Neural cell (in vitro differentiated cells): ENCODE data around the gene CREBL2.

ENCODE experiments used
- EP300 ChIP-seq: fragments of 450-650 bp; conservative IDR thresholded peaks from 2 replicates; pipeline ENCODE4 v1.6.1; 2014; ENCODE audit warnings: antibody characterized with exemption, mild to moderate bottlenecking, moderate library complexity; ENCODE audit not compliant: poor library complexity, severe bottlenecking
- EZH2 ChIP-seq: fragments of 200-600, 300-800 bp; shearing (Covaris generic), sonication (generic); IDR thresholded peaks from 2 replicates; pipeline ENCODE4 v1.6.1; 2014; ENCODE audit warnings: antibody characterized with exemption, low read length, borderline replicate concordance, mild to moderate bottlenecking; ENCODE audit not compliant: insufficient read depth, poor library complexity, severe bottlenecking
- MXI1 ChIP-seq: fragments of 450-650 bp; conservative IDR thresholded peaks from 2 replicates; pipeline ENCODE4 v1.6.1; 2014; ENCODE audit warnings: antibody characterized with exemption, mild to moderate bottlenecking; ENCODE audit not compliant: poor library complexity, severe bottlenecking
- POLR2AphosphoS5 ChIP-seq: IDR thresholded peaks from 2 replicates; pipeline ENCODE4 v1.6.1; 2012
- TF ChIP-seq, protein P1 (sequence below): fragments of 450-650 bp; IDR thresholded peaks from 2 replicates; pipeline ENCODE4 v1.5.1; 2014; ENCODE audit warnings: antibody characterized with exemption, mild to moderate bottlenecking, moderate library complexity; ENCODE audit not compliant: poor library complexity, severe bottlenecking

DNA sequence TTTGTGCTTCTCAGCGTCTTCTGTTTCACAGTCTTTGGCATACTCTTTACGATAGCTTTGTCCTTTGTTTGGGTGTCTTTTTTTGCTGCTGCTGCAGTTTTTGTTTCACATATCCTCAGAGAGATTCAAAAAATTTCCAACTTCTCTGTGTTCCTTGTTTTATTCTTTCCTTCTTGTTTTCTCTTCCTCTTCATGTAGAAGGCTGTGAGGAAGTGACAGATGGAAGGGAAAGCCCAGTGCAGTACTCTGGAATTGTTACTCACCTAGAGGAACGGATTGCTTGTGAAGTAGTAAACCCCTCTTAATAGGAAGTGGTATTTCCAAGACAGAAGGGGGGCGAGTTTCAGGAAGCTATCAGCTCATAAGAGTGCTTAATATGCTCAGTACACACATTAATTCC is 1.7 kb downstream of the CREBL2 start:
- TF ChIP-seq POLR2AphosphoS5, result no peak
- TF ChIP-seq, protein P1, sequence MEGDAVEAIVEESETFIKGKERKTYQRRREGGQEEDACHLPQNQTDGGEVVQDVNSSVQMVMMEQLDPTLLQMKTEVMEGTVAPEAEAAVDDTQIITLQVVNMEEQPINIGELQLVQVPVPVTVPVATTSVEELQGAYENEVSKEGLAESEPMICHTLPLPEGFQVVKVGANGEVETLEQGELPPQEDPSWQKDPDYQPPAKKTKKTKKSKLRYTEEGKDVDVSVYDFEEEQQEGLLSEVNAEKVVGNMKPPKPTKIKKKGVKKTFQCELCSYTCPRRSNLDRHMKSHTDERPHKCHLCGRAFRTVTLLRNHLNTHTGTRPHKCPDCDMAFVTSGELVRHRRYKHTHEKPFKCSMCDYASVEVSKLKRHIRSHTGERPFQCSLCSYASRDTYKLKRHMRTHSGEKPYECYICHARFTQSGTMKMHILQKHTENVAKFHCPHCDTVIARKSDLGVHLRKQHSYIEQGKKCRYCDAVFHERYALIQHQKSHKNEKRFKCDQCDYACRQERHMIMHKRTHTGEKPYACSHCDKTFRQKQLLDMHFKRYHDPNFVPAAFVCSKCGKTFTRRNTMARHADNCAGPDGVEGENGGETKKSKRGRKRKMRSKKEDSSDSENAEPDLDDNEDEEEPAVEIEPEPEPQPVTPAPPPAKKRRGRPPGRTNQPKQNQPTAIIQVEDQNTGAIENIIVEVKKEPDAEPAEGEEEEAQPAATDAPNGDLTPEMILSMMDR, result no peak
- no peak for TF ChIP-seq EP300
- no peak for TF ChIP-seq EZH2
- TF ChIP-seq MXI1, result no peak
